ENCODE data around the gene HNRNPH2.
A peak's percentile ranks its signal among the peaks of the same experiment; 100 is the strongest.

Gene HNRNPH2

DNA sequence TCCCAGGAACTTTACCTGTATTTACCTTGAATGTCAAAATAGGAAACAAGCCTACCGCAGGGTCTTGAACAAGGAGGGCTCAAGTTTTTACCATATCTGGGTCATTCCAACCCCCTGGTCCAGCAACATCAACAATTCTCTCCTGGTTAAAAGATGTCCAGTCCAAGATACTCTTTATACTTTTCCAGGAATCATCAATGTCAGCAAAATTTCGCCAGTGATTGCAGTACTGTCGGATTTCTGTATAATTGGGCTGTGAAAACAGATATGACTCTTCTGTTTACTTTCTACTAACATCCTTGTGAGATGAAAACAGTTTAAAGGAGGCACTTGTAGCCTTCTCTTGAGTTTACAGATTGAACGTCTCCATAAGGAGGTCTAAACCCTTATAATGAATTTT is 9.3 kb upstream of the HNRNPH2 start:
- DNase-seq = no peak

DNA sequence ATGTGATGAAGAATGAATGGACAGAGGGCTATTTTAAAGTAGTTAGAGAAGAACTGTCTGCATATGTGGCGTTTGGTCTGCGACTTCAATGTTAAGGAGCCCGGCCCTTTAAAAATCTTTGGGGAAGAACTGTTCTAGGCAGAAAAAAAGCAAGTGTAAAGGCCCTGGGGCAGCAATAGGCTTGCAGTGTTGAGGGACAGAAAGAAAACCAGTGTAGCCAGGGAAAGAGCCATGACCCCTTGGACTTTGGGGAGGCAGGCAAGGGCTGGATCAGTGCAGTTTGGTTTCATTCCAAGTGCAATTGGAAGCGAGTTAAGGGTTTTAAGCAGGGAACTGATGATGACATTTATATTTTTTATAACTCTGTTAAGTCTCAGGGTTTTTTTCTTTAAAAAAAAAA is 8.2 kb upstream of the HNRNPH2 start:
- no peak for DNase-seq

DNA sequence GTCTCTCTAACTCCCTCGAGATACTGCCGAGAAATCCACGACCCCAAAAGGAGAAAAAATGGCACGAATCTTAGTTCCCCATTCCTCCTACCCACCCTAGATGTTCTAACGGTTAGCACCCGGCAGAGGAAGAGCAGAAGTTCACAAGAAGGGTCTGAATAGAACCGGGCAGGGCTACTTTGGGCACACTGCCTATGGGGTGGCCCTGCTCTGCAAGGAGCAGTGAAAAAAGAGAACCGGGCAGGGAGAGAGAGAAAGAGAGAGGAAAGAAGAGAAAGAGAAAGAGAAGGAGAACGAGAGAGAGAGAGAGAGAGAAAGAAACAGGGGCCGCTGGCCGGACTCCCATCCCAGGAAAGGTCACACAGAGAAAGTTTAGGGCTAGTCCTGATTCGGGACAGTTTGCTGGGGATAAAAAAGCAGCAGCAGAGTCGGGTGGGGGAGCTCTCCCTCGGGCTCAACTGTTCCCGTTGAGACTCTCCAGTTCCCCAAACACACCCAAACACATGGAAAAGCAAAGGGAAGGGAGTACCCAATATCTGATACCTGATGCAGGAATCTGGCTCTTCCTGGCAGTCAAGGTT is 765 bp upstream of the HNRNPH2 start:
- DNase-seq = no peak

DNA sequence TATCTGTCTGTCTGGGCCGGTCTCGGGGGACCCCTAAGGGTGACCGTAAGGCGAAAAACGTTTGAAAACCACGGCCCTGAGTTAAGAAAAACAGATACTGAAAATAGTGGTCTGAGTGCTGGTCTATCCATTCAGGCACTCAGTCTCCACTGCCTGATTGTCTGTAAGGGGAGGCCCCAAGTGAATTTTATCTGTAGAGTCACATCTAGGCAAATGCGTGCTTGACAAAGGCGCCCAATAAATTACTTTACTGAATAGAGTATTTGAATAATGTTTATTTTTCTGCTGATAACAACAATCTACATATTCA is 465 bp downstream of the HNRNPH2 start:
- no peak for DNase-seq

DNA sequence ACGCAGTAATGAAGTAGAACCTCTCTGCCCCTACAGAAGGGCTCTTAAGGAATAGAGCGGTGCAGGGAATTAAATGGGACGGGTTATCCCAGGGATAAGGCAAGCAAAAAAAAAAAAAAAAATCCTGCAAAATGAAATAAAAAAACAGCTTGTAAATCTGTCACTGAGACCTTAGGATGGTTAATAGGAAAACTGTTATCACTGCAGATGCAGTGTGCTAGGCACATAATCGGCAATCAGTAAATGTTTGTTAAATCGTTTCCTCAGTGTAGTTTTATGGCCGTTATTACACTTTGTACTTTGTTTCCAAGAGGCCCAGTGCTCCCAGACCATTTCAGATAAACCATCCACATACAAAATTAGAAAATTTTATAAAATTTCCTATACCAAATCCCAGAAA is 1.0 kb downstream of the HNRNPH2 start:
- no peak for DNase-seq

DNA sequence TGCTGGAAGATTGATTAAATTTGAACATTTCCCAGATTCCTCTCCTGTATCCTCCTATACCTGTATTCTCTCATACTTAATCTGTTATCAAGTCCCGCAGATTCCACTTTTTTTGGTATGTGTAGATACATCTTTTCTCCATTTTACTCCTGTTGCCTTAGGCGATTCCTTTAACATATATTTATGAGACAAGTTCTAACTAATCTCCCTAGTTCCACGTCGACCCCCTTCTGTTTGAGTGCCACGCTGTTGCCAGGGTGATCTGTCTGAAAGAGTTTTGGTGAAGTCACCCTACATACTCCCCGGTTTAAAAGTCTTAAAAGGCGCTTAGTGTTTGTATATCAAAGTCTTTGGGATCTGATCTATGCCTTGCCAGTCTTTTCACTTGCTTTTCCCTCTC is 2.4 kb downstream of the HNRNPH2 start:
- no peak for DNase-seq

DNA sequence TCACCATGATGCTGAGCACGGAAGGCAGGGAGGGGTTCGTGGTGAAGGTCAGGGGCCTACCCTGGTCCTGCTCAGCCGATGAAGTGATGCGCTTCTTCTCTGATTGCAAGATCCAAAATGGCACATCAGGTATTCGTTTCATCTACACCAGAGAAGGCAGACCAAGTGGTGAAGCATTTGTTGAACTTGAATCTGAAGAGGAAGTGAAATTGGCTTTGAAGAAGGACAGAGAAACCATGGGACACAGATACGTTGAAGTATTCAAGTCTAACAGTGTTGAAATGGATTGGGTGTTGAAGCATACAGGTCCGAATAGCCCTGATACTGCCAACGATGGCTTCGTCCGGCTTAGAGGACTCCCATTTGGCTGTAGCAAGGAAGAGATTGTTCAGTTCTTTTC is 4.0 kb downstream of the HNRNPH2 start:
- DNase-seq = no peak

DNA sequence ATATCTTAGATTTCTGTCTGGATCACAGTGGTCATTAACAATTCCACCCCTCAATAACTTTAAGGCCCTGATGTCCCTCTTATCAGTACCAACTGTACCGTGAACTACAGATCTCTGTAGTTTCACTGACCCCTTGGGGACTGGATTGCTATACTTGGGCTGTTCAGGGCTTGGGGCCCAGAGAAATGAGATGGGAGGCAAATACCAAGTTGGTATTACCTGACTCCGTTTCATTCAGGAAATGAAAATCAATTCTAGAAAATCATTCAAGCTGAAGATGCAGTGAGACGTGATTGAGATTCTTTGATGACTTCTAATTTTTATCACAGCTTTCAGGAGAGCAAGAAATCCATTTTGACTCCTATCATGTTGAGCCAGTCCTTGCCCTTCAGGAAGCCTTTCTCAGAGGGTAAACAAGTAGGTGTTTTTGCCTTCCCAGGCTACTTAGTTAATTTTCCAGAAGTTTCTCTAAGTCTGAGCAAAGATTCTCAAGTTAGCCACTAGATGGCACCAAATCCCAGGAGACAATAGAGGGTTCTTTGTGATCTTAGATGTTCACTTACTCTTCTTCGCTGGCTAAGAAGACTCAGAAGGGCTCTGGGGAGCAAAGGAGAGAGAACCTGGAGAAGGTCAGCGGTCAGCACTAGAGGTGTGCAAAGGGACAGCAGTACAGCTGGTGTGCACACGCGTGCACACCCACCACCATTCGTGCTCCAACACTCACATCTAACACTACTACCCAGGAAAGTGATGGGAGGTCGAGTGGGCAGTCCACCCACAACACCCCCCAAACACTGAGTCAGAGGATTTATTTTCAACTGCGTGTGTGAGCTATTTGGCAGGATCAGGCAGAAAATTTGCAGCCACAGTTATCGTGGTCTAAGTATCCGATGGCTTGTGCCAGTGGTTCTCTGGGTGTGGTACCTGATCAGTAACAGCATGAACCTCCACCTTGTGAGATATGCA is 7.4 kb downstream of the HNRNPH2 start:
- peak; percentile 50 for DNase-seq

DNA sequence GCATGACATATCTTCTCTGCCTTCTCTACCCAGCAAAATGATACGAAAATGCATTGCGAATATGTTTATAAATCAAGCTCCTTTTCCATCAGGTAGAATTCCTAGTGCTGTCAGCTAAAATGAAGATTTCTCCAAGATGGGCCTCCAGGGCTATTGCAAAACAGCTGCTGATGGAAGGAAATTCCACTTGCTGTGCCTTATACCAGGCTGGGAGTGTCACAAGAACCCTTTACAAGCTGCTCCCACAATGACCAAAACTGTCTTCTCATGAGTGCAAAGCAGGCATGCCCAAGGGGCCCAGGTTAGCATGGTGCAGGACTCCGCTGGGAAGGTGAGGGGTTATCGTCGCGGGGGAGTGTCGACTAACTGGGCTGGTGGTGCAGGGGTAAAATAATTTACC is 8.7 kb downstream of the HNRNPH2 start:
- DNase-seq = no peak

DNA sequence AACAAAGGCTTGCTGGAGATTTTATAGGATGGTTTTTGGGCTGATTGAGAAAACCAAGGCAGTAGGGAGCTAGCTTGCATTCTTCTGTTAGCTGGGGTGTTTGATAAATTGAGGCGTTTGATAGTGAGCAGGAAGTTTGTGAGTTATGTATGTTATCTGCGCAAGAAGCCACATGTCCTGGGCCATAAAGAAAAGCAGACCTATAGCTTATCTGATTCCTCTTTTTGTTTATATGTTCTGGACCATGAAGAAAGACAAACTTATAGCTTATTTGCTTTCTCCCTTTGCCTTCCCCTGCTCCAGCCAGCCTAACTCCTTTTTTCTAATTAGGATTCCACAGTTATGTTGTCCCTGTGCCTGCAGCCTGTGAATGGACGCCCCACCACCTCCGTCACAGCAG is 9.2 kb downstream of the HNRNPH2 start:
- no peak for DNase-seq

DNA sequence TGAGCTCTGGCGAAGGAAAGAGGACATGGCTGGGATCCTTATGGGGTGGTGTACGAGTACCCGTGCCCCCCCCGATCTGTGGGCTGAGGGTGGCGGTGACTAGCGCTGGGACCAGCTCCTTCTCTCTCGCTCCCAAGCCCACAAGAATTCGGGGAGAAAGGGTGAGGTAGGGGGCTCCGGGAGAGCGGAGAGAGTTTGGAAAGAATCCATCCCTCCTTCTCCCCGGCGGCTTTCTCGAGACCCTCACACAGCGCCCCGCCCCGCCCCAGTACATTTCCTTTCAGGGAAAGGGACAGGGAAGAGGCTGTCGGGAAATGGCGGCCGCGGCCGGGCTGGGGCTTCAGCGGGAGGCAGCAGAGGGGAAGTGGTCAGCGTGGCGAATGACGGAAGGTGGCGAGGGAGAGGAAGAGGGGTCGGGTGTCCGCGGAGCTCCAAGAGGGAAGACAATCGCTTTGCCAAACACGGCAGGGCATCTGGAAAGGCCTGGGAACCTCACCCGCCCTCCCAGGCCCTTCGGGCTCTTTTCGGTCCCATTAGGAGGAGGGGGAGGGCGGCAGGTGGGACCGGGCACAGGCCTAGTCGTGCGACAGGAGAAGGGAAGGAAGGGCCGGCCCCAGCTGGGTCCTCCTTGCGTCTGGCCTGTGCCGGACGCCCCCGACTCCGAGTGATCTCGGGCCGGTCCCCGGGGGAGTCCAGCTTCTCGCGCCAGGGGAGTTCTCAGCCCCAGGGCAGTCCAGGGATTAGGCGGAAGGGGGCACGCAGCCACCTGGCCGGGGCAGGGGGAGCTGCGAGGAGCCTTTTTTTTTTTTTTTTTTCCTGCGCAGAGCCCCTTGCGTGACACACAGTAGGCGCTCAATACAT is 10.2 kb downstream of the HNRNPH2 start:
- DNase-seq = no peak

DNA sequence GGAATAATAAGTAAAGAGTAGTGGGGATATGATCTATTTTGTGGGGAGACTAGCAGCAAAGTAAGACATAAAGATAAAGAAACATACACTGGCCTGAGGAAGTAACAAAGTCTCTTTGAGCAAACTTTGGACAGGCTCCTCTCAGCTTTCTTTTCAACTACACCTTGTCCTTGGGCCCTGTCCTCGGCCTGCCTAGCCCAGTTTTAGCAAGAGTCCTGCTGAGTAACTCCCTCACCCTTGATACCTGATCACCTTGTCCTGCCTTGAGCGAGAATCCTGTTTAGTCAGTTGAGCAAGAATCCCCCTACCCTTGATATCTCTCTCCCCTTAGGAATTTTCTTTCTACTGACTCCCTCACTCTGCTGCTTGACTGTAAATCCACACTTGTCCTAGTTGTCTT is 11.5 kb downstream of the HNRNPH2 start:
- DNase-seq = no peak

DNA sequence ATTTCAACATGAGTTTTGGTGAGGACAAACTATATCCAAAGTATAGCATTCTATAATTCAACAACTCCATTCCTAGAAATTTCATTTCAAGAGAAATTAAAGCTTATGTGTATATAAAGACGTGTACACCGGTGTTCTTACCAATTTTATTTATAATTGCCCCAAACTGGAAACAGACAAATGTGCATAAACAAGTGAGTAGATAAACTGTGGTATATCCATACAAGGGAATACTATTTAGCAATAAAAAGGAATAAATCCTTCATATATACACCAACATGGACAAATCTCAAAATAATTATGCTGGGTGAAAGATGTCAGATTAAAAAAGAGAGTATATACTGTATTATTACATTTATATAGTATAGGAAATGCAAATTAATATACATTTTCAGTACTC is 19.9 kb downstream of the HNRNPH2 start:
- DNase-seq = no peak

DNA sequence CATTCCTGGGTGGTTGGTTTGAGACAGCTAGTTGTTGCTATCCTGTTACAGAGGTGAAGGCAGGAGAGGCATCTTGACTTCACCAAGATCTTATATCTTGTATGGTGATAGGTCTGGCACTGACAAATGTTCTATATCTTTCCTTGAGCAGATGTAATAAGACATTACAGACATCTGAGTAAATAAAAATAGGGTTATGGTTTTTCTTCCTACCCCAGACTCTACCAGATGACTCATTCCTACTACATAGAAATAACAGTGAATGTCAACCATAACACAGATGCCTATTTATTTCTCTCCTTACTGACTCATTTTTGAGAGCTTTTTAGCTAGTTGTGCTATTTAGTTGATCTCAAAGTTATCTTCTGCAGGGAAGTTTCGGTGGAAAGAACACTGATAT is 21.9 kb downstream of the HNRNPH2 start:
- no peak for DNase-seq

DNA sequence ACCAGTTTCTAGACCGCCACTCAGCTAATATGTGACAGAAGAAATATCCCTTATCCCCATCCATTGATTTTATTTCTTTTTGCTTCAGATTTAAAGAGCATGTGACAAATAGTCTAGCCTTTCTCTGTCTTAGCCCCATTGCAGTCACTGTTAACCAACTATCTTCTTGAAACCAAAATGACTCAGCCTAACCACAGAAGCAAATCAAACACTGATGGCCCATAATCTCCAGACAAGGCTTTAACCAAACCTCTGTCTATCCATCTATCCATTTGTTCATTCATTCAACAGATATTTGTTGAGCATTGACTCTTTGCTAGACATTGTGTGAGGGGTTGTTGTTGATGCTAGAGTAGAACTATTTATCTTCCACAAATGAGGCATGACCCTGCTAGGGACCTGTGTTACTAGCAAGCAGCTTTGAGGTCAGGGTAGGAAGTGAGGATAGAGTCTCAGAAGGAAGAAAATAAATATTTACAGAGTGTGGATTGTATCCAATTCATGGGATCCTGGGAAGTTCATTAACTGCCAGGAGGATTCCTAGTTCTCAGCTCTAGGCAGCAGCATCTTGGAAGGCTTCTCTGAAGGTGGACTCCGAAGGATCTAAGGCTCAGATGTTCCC is 22.5 kb downstream of the HNRNPH2 start:
- no peak for DNase-seq

DNA sequence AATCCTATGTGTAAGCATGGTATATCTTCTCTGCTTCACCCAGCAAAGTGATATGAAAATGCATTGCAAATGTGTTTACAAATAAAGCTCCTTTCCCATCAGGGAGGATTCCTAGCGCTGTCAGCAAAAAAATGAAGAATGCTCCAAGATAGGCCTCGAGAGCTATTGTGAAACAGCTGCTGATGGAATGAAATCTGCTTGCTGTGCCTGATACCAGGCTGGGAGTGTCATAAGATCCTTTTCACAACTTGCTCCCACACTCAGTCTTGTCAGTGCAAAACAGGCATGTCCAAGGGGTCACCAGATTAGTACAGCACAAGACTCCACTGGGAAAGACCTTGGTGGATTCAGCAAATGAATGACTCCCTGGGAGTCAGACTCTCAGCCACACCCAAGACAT is 34.1 kb downstream of the HNRNPH2 start:
- DNase-seq = no peak

DNA sequence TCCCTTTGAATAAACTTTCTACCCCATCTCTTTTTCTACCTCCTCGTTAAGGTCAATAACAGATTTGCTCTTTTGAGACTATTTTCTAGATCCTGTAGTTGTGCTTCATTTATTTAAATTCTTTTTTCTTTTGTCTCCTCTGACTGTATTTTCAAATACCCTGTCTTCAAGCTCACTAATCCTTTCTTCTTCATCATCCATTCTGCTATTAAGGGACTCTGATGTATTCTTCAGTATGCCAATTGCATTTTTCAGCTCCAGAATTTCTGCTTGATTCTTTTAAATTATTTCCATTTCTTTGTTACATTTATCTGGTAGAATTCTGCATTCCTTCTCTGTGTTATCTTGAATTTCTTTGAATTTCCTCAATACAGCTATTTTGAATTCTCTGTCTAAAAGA is 41.3 kb downstream of the HNRNPH2 start:
- no peak for DNase-seq

DNA sequence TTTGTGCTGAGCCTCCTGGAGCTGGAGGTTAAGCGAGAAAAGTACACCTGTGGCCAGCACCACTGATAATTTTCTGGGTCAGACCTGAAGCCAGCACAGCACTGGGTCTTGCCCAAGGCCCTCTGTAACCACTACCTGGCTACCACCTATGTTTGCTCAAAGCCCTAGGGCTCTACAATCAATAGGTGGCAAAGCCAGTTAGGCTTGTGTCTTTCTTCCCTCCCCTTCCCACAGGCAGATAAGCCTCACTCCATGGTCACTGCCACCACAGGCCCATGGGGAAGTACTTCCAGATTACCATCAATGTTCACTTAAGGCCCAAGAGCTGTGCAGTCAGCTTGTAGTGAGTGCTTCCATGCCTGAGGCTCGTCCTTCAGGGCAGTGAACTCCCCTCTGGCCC is 42.1 kb downstream of the HNRNPH2 start:
- DNase-seq = no peak

DNA sequence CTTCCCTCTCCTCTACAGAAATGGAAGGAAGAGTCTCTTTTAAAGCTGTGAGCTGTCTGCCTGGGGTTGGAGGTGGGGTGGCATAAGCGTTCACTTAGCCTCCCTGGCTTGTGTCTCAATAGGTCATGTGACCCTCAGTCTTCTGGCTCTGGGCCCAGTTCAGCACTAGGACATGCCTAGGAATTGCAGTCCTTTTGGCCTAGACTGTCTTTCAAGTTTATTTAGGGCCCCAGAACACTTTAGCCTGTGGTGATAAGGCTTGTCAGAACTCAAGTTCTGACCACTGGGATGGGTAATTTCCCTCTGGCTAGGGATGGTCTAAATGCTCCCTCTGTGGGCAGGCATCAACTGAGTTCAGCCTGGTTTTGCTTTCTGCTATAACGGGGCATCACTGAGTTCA is 42.9 kb downstream of the HNRNPH2 start:
- DNase-seq = no peak

DNA sequence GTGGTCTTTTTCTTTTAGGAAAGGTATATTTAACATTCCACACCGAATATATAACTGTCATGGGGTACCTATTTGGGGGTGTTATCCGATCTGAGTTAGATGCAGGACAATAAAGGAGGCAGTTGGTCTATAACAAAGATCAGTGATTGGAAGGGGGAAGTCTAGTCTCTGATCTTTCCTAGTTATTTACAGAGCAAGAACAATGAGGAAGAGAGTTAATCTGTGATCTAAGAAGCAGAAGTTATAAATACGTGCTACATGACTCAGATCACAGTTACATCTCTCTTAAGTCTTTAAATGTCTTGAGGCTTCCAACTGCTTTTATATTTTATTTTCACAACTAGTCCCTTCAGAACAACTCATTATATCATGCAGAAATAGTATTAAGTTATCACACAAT is 44.0 kb downstream of the HNRNPH2 start:
- no peak for DNase-seq

DNA sequence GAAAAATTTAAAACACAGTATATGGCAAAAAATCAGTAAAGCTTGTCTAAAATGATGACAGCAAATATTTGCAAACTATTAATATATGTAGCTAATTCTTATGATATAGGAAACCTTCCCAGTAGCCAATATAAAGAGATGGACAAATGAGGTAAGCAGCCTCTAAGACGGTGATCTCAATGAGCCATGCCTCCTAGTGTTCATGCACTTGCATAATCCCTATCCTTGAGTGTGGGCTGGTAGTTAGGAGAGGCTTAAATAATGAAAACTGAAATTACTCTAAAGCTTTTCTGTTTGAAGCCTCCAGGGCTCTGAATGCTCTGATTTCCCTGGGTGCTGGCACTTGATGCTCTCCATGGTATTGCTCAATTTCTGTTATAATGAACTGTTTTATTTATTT is 52.6 kb downstream of the HNRNPH2 start:
- DNase-seq = no peak

DNA sequence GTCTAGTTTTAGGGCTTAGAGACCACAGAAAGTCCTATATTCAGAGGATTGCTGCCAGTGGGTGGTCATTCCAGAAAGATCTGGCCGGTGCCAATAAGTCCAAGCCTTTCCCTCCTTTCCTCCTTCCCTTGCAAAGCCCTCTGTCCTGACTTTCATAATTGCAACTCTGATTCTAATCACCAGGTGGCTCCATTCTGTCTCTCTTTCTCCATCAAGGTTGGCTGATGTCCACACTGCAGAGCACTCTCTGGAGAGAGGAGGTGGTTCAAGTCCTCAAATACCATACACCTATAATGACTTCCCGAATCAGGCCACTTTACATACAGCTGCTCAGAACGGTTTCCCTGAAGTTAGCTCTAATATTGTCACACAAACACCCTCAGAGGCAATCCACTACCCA is 54.9 kb downstream of the HNRNPH2 start:
- DNase-seq = peak; percentile 27

All from NCI-H1436 treated with DMSO at 0.1 percent for 48 hours (cell line).